CD4-positive, alpha-beta memory T cell (primary cell): Measurements from ENCODE around the gene ZNF492. TPM values are rescaled to one million over a fixed set of nuclear protein-coding genes. Genes with fewer than 3 reads are reported as not detected.

Source experiments
- CTCF ChIA-PET: fragments of 350-600 bp; sonication (Branson Sonifier 250); formaldehyde crosslinking; loops from one replicate; lab custom pipeline; 2021; ENCODE audit warnings: inconsistent platforms; ENCODE audit not compliant: partially characterized antibody; lab: Charles Lee
- POLR2A ChIA-PET: fragments of 350-600 bp; sonication (Branson Sonifier 250); formaldehyde crosslinking; loops from one replicate; lab custom pipeline; 2021; ENCODE audit not compliant: partially characterized antibody; lab: Charles Lee
- DNase-seq, 5 donors: peaks; one replicate each; pipeline versions ENCODE4 v3.0.0 to v3.0.0-alpha.2; 2020 to 2022; ENCODE audit warnings: mixed read lengths in 1 of 5
- H3K27ac ChIP-seq: one replicate; pipeline ENCODE4 v1.7.0; 2013; ENCODE audit warnings: low read depth, low read length
- H3K27me3 ChIP-seq: 2 replicates; pipeline ENCODE4 v1.7.0; 2013; ENCODE audit warnings: mild to moderate bottlenecking, low read length, moderate library complexity; ENCODE audit not compliant: insufficient read depth
- H3K36me3 ChIP-seq: 2 replicates; pipeline ENCODE4 v1.7.0; 2013; ENCODE audit warnings: mild to moderate bottlenecking, low read length, moderate library complexity; ENCODE audit not compliant: insufficient read depth
- H3K4me1 ChIP-seq: 2 replicates; pipeline ENCODE4 v1.7.0; 2013; ENCODE audit warnings: mild to moderate bottlenecking, low read length, moderate library complexity; ENCODE audit not compliant: insufficient read depth
- H3K4me3 ChIP-seq, 2 donors: one replicate each; pipeline ENCODE4 v1.7.0; 2013; ENCODE audit warnings: low read length in 2 of 2, mild to moderate bottlenecking in 1 of 2
- H3K9me3 ChIP-seq, 2 donors: one replicate each; pipeline ENCODE4 v1.7.0; 2013; ENCODE audit warnings: low read length in 2 of 2, control low read depth in 1 of 2; ENCODE audit not compliant: control insufficient read depth in 1 of 2
- H3K27ac Mint-ChIP-seq, 7 donors: one replicate each; pipeline ENCODE4 v1.8.0; 2020 to 2021; ENCODE audit warnings: mixed read lengths in 7 of 7, mild to moderate bottlenecking in 6 of 7, inconsistent platforms in 3 of 7, moderate library complexity in 3 of 7
- H3K27me3 Mint-ChIP-seq, 2 donors: one replicate each; pipeline ENCODE4 v1.8.0; 2020 to 2021; ENCODE audit warnings: mixed read lengths in 2 of 2
- H3K36me3 Mint-ChIP-seq, 2 donors: one replicate each; pipeline ENCODE4 v1.8.0; 2020 to 2021; ENCODE audit warnings: mixed read lengths in 2 of 2, inconsistent platforms in 1 of 2, mild to moderate bottlenecking in 1 of 2
- H3K4me1 Mint-ChIP-seq, 4 donors: one replicate each; pipeline ENCODE4 v1.8.0; 2020 to 2021; ENCODE audit warnings: mixed read lengths in 4 of 4, mild to moderate bottlenecking in 1 of 4
- H3K4me3 Mint-ChIP-seq, 8 donors: one replicate each; pipeline ENCODE4 v1.8.0; 2020 to 2021; ENCODE audit warnings: mixed read lengths in 8 of 8, mild to moderate bottlenecking in 7 of 8, moderate library complexity in 6 of 8, inconsistent platforms in 3 of 8
- H3K9me3 Mint-ChIP-seq, 8 donors: one replicate each; pipeline ENCODE4 v1.8.0; 2020 to 2021; ENCODE audit warnings: mixed read lengths in 8 of 8, mild to moderate bottlenecking in 5 of 8, inconsistent platforms in 3 of 8, moderate library complexity in 1 of 8
- intact Hi-C: fragments of 100-400 bp; cut with micrococcal nuclease; formaldehyde crosslinking; loops from one replicate; pipeline ENCODE4 v1.15.1; 2023
- polyA plus RNA-seq, 2 donors: library from polyadenylated mRNA; unstranded; fragments of 300-500 nt; fragmentation: Illumina TruSeq; gene quantifications; one replicate each; pipeline ENCODE4 v1.2.3, GENCODE V29; 2021
- total RNA-seq, 2 experiments: library from RNA; stranded (reverse); gene quantifications; one replicate each; pipeline ENCODE4 v1.2.3, GENCODE V29; 2021

Gene ZNF492
- total and polyA plus RNA-seq, 4 experiments from 2014 or later, result 0.08 to 0.64 (median 0.64) TPM; not detected in 1

DNA sequence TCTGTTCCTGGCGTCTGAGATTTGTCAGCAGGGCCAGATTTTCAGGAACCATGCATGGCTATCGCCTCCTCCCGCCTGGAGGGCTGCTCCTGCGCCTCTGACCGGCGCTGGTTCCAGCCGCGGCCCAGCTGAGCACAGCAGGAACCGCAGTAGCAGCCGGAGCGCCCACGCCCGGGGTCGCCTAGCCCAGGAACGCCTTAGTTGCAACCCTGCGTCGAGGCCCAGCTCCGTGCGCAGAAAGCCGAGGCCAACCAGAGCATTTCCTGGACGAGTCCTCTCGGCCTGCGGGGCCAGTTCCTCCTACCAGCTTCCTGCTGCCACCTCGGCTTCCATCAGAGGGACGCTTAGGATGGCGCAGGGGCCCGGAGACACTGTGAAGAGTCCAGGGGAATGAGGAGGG is 74.9 kb downstream of the ZNF492 start:
- intact Hi-C loops, result no loop called here
- H3K27me3 Mint-ChIP-seq, result no peaks in the 10 kb centered on the region
- no peaks in the 10 kb centered on the region for H3K4me1 ChIP-seq
- H3K9me3 Mint-ChIP-seq, result peaks cover 0 to 25% (median 12%) of the 10 kb centered on the region in 8 donors
- ChIA-PET CTCF (no interaction called here), POLR2A (no interaction called here)
- no peaks in the 10 kb centered on the region for H3K36me3 ChIP-seq
- no peaks in the 10 kb centered on the region for H3K36me3 Mint-ChIP-seq
- H3K27me3 ChIP-seq, result no peaks in the 10 kb centered on the region
- no peak for DNase-seq
- H3K27ac ChIP-seq, result no peak overlapping the region
- H3K27ac Mint-ChIP-seq, result no peak overlapping the region
- no peak overlapping the region for H3K4me3 Mint-ChIP-seq
- H3K9me3 ChIP-seq, result no peaks in the 10 kb centered on the region
- no peaks in the 10 kb centered on the region for H3K4me1 Mint-ChIP-seq
- no peak overlapping the region for H3K4me3 ChIP-seq

Other genes starting within 250 kb of the ZNF492 start
- not detected for gene ZNF98, start 212.0 kb upstream of the ZNF492 start, total RNA-seq
- not detected for gene ZNF98, start 212.0 kb upstream of the ZNF492 start, polyA plus RNA-seq
- gene ZNF99, start 149.8 kb downstream of the ZNF492 start, total RNA-seq, result not detected
- gene ZNF99, start 149.8 kb downstream of the ZNF492 start, polyA plus RNA-seq, result not detected
- not detected for gene ZNF723, start 198.0 kb downstream of the ZNF492 start, total RNA-seq
- not detected for gene ZNF723, start 198.0 kb downstream of the ZNF492 start, polyA plus RNA-seq